GM23338 (cell line): ENCODE measurements around the gene PGS1. TPM values are rescaled to one million over a fixed set of nuclear protein-coding genes. Genes with fewer than 3 reads are reported as not detected.

Experiments used
- EZH2 ChIP-seq: fragments of 200-600 bp; sonication (generic); IDR thresholded peaks from one replicate; pipeline ENCODE4 v1.8.0; 2017; ENCODE audit warnings: antibody characterized with exemption, mild to moderate bottlenecking, low read depth; ENCODE audit not compliant: unreplicated experiment
- POLR2AphosphoS5 ChIP-seq: IDR thresholded peaks from 2 replicates; pipeline ENCODE4 v1.6.1; 2016; ENCODE audit warnings: antibody characterized with exemption, low read depth
- ZNF114 ChIP-seq: fragments of 250-450 bp; sonication (Bioruptor Pico); IDR thresholded peaks from 2 replicates; pipeline ENCODE4 v1.5.0; 2020; ENCODE audit warnings: mild to moderate bottlenecking, moderate library complexity
- polyA plus RNA-seq: library from polyadenylated mRNA; unstranded; fragments of >200 nt; fragmentation: Nextera tagmentation; extraction: Ambion mirVana; gene quantifications from 2 replicates; pipeline ENCODE4 v1.2.1, GENCODE V29; 2016
- total RNA-seq: library from RNA; depleted of rRNA; stranded (reverse); fragments of >200 nt; shearing (Covaris generic); gene quantifications from 2 replicates; pipeline ENCODE4 v1.2.3, GENCODE V29; 2014
- TF ChIP-seq, protein P1 (sequence below): fragments of 250-450 bp; sonication (Bioruptor Pico); IDR thresholded peaks from 2 replicates; pipeline ENCODE4 v1.5.0; 2020; ENCODE audit warnings: mild to moderate bottlenecking, moderate library complexity
- TF ChIP-seq, protein P2 (sequence below): IDR thresholded peaks from one replicate; pipeline ENCODE4 v1.6.1; 2018; ENCODE audit warnings: antibody characterized with exemption; ENCODE audit not compliant: unreplicated experiment

Gene PGS1
- total and polyA plus RNA-seq, 2 experiments from 2014 or later: 43.9 to 67.1 TPM

- TF ChIP-seq, protein P1, sequence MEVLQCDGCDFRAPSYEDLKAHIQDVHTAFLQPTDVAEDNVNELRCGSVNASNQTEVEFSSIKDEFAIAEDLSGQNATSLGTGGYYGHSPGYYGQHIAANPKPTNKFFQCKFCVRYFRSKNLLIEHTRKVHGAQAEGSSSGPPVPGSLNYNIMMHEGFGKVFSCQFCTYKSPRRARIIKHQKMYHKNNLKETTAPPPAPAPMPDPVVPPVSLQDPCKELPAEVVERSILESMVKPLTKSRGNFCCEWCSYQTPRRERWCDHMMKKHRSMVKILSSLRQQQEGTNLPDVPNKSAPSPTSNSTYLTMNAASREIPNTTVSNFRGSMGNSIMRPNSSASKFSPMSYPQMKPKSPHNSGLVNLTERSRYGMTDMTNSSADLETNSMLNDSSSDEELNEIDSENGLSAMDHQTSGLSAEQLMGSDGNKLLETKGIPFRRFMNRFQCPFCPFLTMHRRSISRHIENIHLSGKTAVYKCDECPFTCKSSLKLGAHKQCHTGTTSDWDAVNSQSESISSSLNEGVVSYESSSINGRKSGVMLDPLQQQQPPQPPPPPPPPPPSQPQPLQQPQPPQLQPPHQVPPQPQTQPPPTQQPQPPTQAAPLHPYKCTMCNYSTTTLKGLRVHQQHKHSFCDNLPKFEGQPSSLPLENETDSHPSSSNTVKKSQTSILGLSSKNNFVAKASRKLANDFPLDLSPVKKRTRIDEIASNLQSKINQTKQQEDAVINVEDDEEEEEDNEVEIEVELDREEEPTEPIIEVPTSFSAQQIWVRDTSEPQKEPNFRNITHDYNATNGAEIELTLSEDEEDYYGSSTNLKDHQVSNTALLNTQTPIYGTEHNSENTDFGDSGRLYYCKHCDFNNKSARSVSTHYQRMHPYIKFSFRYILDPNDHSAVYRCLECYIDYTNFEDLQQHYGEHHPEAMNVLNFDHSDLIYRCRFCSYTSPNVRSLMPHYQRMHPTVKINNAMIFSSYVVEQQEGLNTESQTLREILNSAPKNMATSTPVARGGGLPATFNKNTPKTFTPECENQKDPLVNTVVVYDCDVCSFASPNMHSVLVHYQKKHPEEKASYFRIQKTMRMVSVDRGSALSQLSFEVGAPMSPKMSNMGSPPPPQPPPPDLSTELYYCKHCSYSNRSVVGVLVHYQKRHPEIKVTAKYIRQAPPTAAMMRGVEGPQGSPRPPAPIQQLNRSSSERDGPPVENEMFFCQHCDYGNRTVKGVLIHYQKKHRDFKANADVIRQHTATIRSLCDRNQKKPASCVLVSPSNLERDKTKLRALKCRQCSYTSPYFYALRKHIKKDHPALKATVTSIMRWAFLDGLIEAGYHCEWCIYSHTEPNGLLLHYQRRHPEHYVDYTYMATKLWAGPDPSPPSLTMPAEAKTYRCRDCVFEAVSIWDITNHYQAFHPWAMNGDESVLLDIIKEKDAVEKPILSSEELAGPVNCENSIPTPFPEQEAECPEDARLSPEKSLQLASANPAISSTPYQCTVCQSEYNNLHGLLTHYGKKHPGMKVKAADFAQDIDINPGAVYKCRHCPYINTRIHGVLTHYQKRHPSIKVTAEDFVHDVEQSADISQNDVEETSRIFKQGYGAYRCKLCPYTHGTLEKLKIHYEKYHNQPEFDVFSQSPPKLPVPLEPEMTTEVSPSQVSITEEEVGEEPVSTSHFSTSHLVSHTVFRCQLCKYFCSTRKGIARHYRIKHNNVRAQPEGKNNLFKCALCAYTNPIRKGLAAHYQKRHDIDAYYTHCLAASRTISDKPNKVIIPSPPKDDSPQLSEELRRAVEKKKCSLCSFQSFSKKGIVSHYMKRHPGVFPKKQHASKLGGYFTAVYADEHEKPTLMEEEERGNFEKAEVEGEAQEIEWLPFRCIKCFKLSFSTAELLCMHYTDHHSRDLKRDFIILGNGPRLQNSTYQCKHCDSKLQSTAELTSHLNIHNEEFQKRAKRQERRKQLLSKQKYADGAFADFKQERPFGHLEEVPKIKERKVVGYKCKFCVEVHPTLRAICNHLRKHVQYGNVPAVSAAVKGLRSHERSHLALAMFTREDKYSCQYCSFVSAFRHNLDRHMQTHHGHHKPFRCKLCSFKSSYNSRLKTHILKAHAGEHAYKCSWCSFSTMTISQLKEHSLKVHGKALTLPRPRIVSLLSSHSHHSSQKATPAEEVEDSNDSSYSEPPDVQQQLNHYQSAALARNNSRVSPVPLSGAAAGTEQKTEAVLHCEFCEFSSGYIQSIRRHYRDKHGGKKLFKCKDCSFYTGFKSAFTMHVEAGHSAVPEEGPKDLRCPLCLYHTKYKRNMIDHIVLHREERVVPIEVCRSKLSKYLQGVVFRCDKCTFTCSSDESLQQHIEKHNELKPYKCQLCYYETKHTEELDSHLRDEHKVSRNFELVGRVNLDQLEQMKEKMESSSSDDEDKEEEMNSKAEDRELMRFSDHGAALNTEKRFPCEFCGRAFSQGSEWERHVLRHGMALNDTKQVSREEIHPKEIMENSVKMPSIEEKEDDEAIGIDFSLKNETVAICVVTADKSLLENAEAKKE (CRISPR knock-in tag): no peak
- TF ChIP-seq EZH2 (no peak), ZNF114 (CRISPR knock-in tag) (no peak), POLR2AphosphoS5 (no peak)
- TF ChIP-seq, protein P2, sequence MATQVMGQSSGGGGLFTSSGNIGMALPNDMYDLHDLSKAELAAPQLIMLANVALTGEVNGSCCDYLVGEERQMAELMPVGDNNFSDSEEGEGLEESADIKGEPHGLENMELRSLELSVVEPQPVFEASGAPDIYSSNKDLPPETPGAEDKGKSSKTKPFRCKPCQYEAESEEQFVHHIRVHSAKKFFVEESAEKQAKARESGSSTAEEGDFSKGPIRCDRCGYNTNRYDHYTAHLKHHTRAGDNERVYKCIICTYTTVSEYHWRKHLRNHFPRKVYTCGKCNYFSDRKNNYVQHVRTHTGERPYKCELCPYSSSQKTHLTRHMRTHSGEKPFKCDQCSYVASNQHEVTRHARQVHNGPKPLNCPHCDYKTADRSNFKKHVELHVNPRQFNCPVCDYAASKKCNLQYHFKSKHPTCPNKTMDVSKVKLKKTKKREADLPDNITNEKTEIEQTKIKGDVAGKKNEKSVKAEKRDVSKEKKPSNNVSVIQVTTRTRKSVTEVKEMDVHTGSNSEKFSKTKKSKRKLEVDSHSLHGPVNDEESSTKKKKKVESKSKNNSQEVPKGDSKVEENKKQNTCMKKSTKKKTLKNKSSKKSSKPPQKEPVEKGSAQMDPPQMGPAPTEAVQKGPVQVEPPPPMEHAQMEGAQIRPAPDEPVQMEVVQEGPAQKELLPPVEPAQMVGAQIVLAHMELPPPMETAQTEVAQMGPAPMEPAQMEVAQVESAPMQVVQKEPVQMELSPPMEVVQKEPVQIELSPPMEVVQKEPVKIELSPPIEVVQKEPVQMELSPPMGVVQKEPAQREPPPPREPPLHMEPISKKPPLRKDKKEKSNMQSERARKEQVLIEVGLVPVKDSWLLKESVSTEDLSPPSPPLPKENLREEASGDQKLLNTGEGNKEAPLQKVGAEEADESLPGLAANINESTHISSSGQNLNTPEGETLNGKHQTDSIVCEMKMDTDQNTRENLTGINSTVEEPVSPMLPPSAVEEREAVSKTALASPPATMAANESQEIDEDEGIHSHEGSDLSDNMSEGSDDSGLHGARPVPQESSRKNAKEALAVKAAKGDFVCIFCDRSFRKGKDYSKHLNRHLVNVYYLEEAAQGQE: no peak
Observed at GRCh38 chr17:78340183-78340955, 38.1 kb upstream of the PGS1 start (continued).
